Measurements from ENCODE around the gene SERPINB12.

GRCh38 chr18:63562284-63562683 lies 20.1 kb downstream of the SERPINB12 start:
- TF ChIP-seq EZH2 (IDR thresholded peaks at IDR 0.05; ENCODE audit: insufficient read depth, poor library complexity, severe bottlenecking) = no peak
- no peak for TF ChIP-seq EZH2phosphoT487 (IDR thresholded peaks at IDR 0.05; ENCODE audit: insufficient read depth, low read depth)

Data from GM23248 (cell line).